Lower leg skin (tissue), 3 donors: ENCODE results near the gene ST3GAL4.

Experiments used
- CTCF ChIP-seq, 3 donors: fragments of 450-650 bp; IDR thresholded peaks; one replicate each; pipeline ENCODE4 v1.5.1; 2016; ENCODE audit warnings: antibody characterized with exemption in 3 of 3, mild to moderate bottlenecking in 3 of 3, moderate library complexity in 2 of 3
- POLR2A ChIP-seq, 2 donors: fragments of 450-650 bp; IDR thresholded peaks; one replicate each; pipeline ENCODE4 v1.6.1; 2016 to 2017; ENCODE audit warnings: antibody characterized with exemption in 2 of 2, mild to moderate bottlenecking in 1 of 2, moderate library complexity in 1 of 2

GRCh38 chr11:126385991-126386728 is 30.7 kb downstream of the ST3GAL4 start:
- TF ChIP-seq CTCF (IDR thresholded peaks at IDR 0.05) (no peak), POLR2A (IDR thresholded peaks at IDR 0.05) (no peak)
